Pancreas (tissue), 10 donors: Measurements from ENCODE around the gene EFTUD2. TPM values are rescaled to one million over a fixed set of nuclear protein-coding genes. Genes with fewer than 3 reads are reported as not detected.

ENCODE experiments used
- ATAC-seq, 4 donors: fragments of 200-7000 bp; cut with Tn5 transposase; one replicate each; pipeline versions ENCODE4 v1.8.0 to v1.9.1; 2020; ENCODE audit warnings: mild to moderate bottlenecking in 4 of 4, moderate library complexity in 4 of 4
- DNase-seq, 6 donors: peaks; one replicate each; pipeline ENCODE4 v3.0.0-alpha.2; 2020
- FAIRE-seq: peaks from 2 replicates; lab custom pipeline; 2012; peaks lifted over from hg19 to GRCh38; lab: Jason Lieb, UNC
- H3K27ac ChIP-seq, 4 donors: fragments of 200-600 bp; sonication (generic); 1 replicate in 3 of 4; 2 replicates in 1 of 4; pipeline versions ENCODE4 v1.5.0 to v1.8.0; 2020
- H3K27me3 ChIP-seq, 4 donors: fragments of 200-600 bp; one replicate each; pipeline ENCODE4 v1.8.0; 2021
- H3K36me3 ChIP-seq, 3 donors: fragments of 200-600 bp; sonication (generic) in 1 of 3; one replicate each; pipeline versions ENCODE4 v1.5.0 to v1.8.0; 2020 to 2021
- H3K4me1 ChIP-seq, 3 donors: fragments of 200-600 bp; one replicate each; pipeline ENCODE4 v1.8.0; 2021
- H3K4me3 ChIP-seq, 4 donors: fragments of 200-600 bp; sonication (generic) in 2 of 4; one replicate each; pipeline versions ENCODE4 v1.5.0 to v1.8.0; 2020 to 2021
- H3K9me3 ChIP-seq, 4 donors: fragments of 200-600 bp; one replicate each; pipeline ENCODE4 v1.8.0; 2021
- WGBS, 2 donors: extraction: QIAGEN DNeasy Blood & Tissue Kit; methylation state at CpG; one replicate each; pipeline ENCODE4 v1.1.7; 2013; 5-methylcytosine and 5-hydroxymethylcytosine counted together
- intact Hi-C, 3 donors: fragments of 100-400 bp; cut with DNase I; formaldehyde crosslinking; loops; one replicate each; pipeline versions ENCODE4 v1.11.1 to v1.14.2; 2022
- polyA plus RNA-seq, 2 donors: library from polyadenylated mRNA; stranded (reverse); fragments of 200-250 nt; gene quantifications; one replicate each; pipeline ENCODE4 v1.2.3, GENCODE V29; 2013
- total RNA-seq, 6 donors: library from RNA; stranded (reverse); fragmentation: NEBNext Ultra II Directional in 4 of 6; extraction: Animal tissue kit (Norgen Biotek cat#: 25700) in 4 of 6; gene quantifications; one replicate each; pipeline versions ENCODE4 v1.2.1 to v1.2.4, GENCODE V29; 2021 to 2023
- TF ChIP-seq, protein P1 (sequence below), 4 donors: fragments of 200-600 bp; sonication (generic) in 3 of 4; IDR thresholded peaks; one replicate each; pipeline versions ENCODE4 v1.5.0 to v1.8.0; 2021; ENCODE audit warnings: antibody characterized with exemption in 4 of 4
- donor health status: healthy with polysubstance abuse.
- donor health status: DM: no; HTN: no; CAD: no; lungs with moderate emphysema.
- donor health status: DM: no; HTN: no; CAD: no.
- donor health status: control.
- donor health status: control.
- donor health status: Bipolar disorder and iron deficiency.
- donor health status: DM: yes; HTN: yes; CAD: no.
- donor health status: DM: no; HTN: no; CAD: no.
- donor health status: DM: no; HTN: no; CAD: no.
- donor health status: DM: yes; HTN: yes; CAD: no.

The EFTUD2 gene
- total and polyA plus RNA-seq, 8 donors: 18.8 to 42.7 (median 33.5) TPM

DNA sequence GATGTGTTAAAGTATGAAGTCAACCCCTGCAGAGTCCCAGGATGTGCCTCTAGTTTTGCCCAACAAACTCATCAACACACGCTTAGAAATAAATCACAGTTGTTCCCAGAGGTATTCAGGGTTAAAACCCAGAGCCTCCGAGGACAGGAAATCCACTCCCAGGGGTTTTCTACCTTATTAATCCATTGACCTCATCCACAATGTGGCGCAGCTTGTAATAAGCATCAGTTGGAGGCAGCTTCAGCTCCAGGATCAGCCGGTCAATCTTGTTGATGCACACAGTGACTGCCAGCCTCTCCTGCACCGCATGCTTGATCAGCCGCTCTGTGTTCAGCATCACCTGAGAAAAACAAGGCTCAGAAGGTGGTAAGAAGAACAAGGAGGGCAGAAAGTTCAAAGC is 23.5 kb downstream of the EFTUD2 start:
- H3K36me3 ChIP-seq: peaks cover 8 to 68% (median 28%) of the 10 kb centered on the region in 3 donors
- no peak overlapping the region for H3K27ac ChIP-seq
- no peak for FAIRE-seq
- 94 to 95% methylated on average over 6 of the region's 6 CpGs for WGBS, 2 donors
- DNase-seq: no peak
- no peak overlapping the region for H3K4me3 ChIP-seq
- TF ChIP-seq, protein P1, sequence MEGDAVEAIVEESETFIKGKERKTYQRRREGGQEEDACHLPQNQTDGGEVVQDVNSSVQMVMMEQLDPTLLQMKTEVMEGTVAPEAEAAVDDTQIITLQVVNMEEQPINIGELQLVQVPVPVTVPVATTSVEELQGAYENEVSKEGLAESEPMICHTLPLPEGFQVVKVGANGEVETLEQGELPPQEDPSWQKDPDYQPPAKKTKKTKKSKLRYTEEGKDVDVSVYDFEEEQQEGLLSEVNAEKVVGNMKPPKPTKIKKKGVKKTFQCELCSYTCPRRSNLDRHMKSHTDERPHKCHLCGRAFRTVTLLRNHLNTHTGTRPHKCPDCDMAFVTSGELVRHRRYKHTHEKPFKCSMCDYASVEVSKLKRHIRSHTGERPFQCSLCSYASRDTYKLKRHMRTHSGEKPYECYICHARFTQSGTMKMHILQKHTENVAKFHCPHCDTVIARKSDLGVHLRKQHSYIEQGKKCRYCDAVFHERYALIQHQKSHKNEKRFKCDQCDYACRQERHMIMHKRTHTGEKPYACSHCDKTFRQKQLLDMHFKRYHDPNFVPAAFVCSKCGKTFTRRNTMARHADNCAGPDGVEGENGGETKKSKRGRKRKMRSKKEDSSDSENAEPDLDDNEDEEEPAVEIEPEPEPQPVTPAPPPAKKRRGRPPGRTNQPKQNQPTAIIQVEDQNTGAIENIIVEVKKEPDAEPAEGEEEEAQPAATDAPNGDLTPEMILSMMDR (IDR thresholded peaks at IDR 0.05): no peak
- no peak for ATAC-seq
- no peaks in the 10 kb centered on the region for H3K4me1 ChIP-seq
- intact Hi-C loops: no loop called here
- no peaks in the 10 kb centered on the region for H3K9me3 ChIP-seq
- H3K27me3 ChIP-seq: no peaks in the 10 kb centered on the region

DNA sequence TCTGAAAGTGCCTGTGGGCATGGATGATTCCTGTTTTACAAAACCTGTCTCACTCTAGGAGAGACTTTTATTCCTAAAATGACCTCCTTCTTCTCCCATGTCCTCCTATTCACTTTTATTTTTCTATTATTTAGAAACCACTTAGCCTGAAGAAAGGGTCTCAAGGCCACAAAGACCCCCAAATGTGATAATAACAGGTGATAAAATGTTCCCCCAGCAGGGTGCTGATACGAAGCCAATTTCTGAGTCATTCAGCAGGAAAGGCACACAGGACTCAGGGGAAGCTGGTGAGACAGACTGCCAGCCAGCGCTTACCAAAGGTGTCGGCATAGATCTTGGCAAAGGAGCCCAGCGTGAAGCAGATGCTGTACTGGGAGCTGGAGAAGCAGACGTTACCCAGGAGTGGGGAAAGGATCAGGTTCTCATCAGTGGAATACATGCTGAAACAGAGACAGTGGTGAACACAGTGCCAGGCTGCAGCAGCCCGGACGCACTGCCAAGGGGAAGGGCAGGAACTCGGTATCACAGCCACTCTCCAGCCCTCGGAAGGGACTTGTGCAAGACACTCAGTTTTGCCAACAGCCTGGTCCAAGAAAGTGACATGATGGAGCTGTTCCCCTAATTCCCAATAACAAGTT is 27.0 kb downstream of the EFTUD2 start:
- peak in 2 of 4 donors; percentile 18 to 37 for ATAC-seq
- intact Hi-C loops: no loop called here
- no peak overlapping the region for H3K4me3 ChIP-seq

GRCh38 chr17:44871556-44871955 is 27.7 kb downstream of the EFTUD2 start:
- Histone ChIP-seq H3K27me3 (no peaks in the 10 kb centered on the region), H3K4me3 (no peak overlapping the region), H3K27ac (no peak overlapping the region), H3K36me3 (peaks cover 6 to 64% (median 34%) of the 10 kb centered on the region in 3 donors), H3K9me3 (no peaks in the 10 kb centered on the region), H3K4me1 (no peaks in the 10 kb centered on the region)
- no peak for ATAC-seq
- peak in 1 of 6 donors; percentile 24 for DNase-seq
- WGBS, 2 donors: 96 to 98% methylated on average over 12 of the region's 12 CpGs
- TF ChIP-seq, protein P1 (IDR thresholded peaks at IDR 0.05): no peak
- intact Hi-C loops: no loop called here
- no peak for FAIRE-seq

More for the DNA sequence above, 27.0 kb downstream of the EFTUD2 start:
- no peaks in the 10 kb centered on the region for H3K4me1 ChIP-seq
- WGBS, 2 donors: 84 to 91% methylated on average over 9 of the region's 9 CpGs
- peaks cover 6 to 63% (median 34%) of the 10 kb centered on the region in 3 donors for H3K36me3 ChIP-seq
- FAIRE-seq (no peak), DNase-seq (peak in 1 of 6 donors; percentile 13)
- TF ChIP-seq, protein P1 (IDR thresholded peaks at IDR 0.05): no peak
- H3K27ac ChIP-seq: no peak overlapping the region
- no peaks in the 10 kb centered on the region for H3K27me3 ChIP-seq
- no peaks in the 10 kb centered on the region for H3K9me3 ChIP-seq

DNA sequence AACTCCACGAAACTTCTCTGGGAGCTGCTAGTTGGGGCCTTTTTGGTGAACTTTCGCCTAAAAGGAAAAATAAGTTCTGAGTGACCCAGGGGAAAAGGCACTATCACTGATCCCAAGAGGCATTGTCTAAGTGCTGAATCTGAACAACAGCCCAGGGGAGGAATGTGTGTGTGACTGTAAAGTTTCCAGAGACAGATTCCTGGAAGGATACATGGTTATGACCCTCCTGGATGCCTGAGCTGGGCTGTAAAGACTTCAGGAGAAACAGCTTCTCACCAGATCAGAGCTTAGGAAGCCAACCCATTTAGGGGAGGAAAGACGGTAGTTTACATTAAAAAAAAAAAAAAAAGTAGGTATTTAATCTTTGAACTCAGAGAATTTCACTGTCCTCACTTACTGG is 31.4 kb downstream of the EFTUD2 start:
- H3K36me3 ChIP-seq: peaks cover 3 to 74% (median 23%) of the 10 kb centered on the region in 3 donors
- FAIRE-seq (no peak), DNase-seq (no peak), ATAC-seq (no peak)
- no peaks in the 10 kb centered on the region for H3K4me1 ChIP-seq
- no peak overlapping the region for H3K4me3 ChIP-seq
- 87 to 90% methylated on average over 3 of the region's 3 CpGs for WGBS, 2 donors
- TF ChIP-seq, protein P1 (IDR thresholded peaks at IDR 0.05): no peak
- intact Hi-C loops: no loop called here
- no peak overlapping the region for H3K27ac ChIP-seq
- no peaks in the 10 kb centered on the region for H3K27me3 ChIP-seq
- no peaks in the 10 kb centered on the region for H3K9me3 ChIP-seq

GRCh38 chr17:44865931-44866330 is 33.3 kb downstream of the EFTUD2 start:
- no peaks in the 10 kb centered on the region for H3K4me1 ChIP-seq
- ATAC-seq (no peak), DNase-seq (peak in 1 of 6 donors; percentile 18), FAIRE-seq (no peak)
- peaks cover 3 to 65% (median 25%) of the 10 kb centered on the region in 3 donors for H3K36me3 ChIP-seq
- H3K27ac ChIP-seq: no peak overlapping the region
- no peaks in the 10 kb centered on the region for H3K27me3 ChIP-seq
- TF ChIP-seq, protein P1 (IDR thresholded peaks at IDR 0.05): no peak
- H3K4me3 ChIP-seq: no peak overlapping the region
- intact Hi-C loops: no loop called here
- no peaks in the 10 kb centered on the region for H3K9me3 ChIP-seq
- 85 to 87% methylated on average over 6 of the region's 6 CpGs for WGBS, 2 donors
